Keratinocyte (primary cell): ENCODE results near the gene RFC1.

Experiments used
- CTCF ChIP-seq, 3 experiments: IDR thresholded peaks in 1 of 3; conservative IDR thresholded peaks in 1 of 3; optimal IDR thresholded peaks in 1 of 3; 2 replicates in 2 of 3; 3 replicates in 1 of 3; pipeline versions ENCODE3 to v1.5.1; 2011; ENCODE audit warnings: low read length in 3 of 3, mild to moderate bottlenecking in 3 of 3, moderate library complexity in 2 of 3, control low read depth in 1 of 3, inconsistent platforms in 1 of 3; ENCODE audit not compliant: insufficient read depth in 2 of 3; ENCODE audit errors: extremely low read depth in 1 of 3
- EZH2 ChIP-seq: IDR thresholded peaks from one replicate; pipeline ENCODE4 v1.6.1; 2012; ENCODE audit warnings: inconsistent platforms, mild to moderate bottlenecking, low read length, moderate library complexity

DNA sequence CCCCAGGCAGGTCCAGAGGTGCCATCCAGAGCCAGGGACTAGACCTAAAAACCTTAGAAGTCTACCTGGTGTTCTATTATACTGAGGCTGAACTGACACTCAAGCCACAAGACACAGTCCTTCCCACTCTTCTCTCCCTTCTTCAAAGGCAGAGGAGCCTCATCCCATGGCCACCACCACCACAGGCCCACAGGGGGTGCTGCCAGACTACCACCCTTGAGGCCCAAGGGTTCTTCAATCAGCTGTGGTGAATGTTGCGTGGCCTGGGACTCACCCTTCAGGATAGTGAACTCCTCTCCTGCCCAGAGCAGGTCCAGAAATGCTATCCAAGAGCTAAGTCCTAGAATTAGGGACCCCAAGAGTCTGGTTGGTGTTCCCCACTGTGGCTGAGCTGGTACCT lies 17.5 kb upstream of the RFC1 start:
- peak in 1 of 3 experiments; percentile 7 for TF ChIP-seq CTCF (optimal IDR thresholded peaks at IDR 0.05 in 1 of 3, IDR thresholded peaks at IDR 0.05 in 1 of 3, conservative IDR thresholded peaks at IDR 0.05 in 1 of 3; ENCODE audit: extremely low read depth in 1 of 3, insufficient read depth in 2 of 3, low read length in 3 of 3)
- no peak for TF ChIP-seq EZH2
